WTC11 (cell line): ENCODE measurements around the gene IPPK.

Experiments used
- ATF3 ChIP-seq: sonication (generic); formaldehyde crosslinking; conservative IDR thresholded peaks from 2 replicates; pipeline ENCODE4 v1.8.1; 2022; ENCODE audit warnings: mild to moderate bottlenecking, missing genetic modification reagents
- CTCF ChIP-seq: fragments of 200-600 bp; IDR thresholded peaks from 2 replicates; pipeline ENCODE4 v1.8.0; 2022; ENCODE audit warnings: antibody characterized with exemption
- GABPB1 ChIP-seq: sonication (generic); formaldehyde crosslinking; IDR thresholded peaks from 2 replicates; pipeline ENCODE4 v1.8.1; 2023; ENCODE audit warnings: mild to moderate bottlenecking, missing genetic modification reagents
- GRHL2 ChIP-seq: fragments of 250-450 bp; sonication (Bioruptor Pico); IDR thresholded peaks from 2 replicates; pipeline ENCODE4 v1.8.0; 2022; ENCODE audit warnings: mild to moderate bottlenecking, moderate library complexity; ENCODE audit not compliant: insufficient replicate concordance, severe bottlenecking
- IRF1 ChIP-seq: sonication (generic); formaldehyde crosslinking; IDR thresholded peaks from 2 replicates; pipeline ENCODE4 v1.8.0; 2023; ENCODE audit warnings: missing genetic modification reagents
- JUN ChIP-seq: sonication (generic); formaldehyde crosslinking; IDR thresholded peaks from 2 replicates; pipeline ENCODE4 v1.8.0; 2023; ENCODE audit warnings: mild to moderate bottlenecking, missing genetic modification reagents
- TCF7 ChIP-seq: sonication (generic); formaldehyde crosslinking; IDR thresholded peaks from 2 replicates; pipeline ENCODE4 v1.8.0; 2022; ENCODE audit warnings: mild to moderate bottlenecking, low read depth, missing genetic modification reagents, moderate library complexity

- TF ChIP-seq IRF1 (CRISPR knock-in tag) (no peak), GRHL2 (CRISPR knock-in tag) (no peak), CTCF (no peak), ATF3 (CRISPR knock-in tag) (no peak), TCF7 (CRISPR knock-in tag) (no peak), JUN (no peak), GABPB1 (no peak)
These were observed 71.5 kb downstream of the IPPK start for GRCh38 chr9:92598382-92598781.
